ENCODE measurements around the gene ASB13. TPM values are rescaled to one million over a fixed set of nuclear protein-coding genes. Genes with fewer than 3 reads are reported as not detected.

ASB13 gene
- total RNA-seq, 1 experiment from 2014 or later = 13.8 TPM

DNA sequence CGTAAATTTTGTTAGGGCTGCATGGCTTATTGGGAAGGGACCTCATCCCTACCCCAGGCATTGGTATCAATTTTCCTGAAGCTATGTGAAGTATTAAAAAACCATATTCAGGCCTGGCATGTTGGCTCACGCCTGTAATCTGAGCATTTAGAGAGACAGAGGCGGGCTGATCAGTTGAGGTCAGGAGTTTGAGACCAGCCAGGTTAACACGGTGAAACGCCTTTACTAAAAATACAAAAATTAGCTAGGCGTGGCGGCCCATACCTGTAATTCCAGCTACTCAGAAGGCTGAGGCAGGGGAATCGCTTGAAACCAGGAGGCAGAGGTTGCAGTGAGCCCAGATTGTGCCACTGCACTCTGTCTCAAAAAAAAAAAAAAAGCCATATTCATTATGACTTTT is 25.4 kb upstream of the ASB13 start:
- Histone ChIP-seq H2AFZ (ENCODE audit: low read length) (no peak overlapping the region), H3K23ac (ENCODE audit: insufficient read length, low read depth, low read length) (no peak overlapping the region), H4K5ac (ENCODE audit: insufficient read length, low read depth, low read length) (no peak overlapping the region), H3K79me2 (ENCODE audit: insufficient read depth, low read length) (peaks cover 32% of the 10 kb centered on the region; the same call in 1 of the 2 replicates), H2AK5ac (ENCODE audit: insufficient read length, low read length) (no peak overlapping the region), H2BK12ac (ENCODE audit: insufficient read length, low read depth, low read length) (no peak overlapping the region), H4K20me1 (ENCODE audit: control insufficient read depth, insufficient read depth, insufficient read length) (no peaks in the 10 kb centered on the region), H3K4ac (ENCODE audit: low read depth, low read length) (no peak overlapping the region), H3K14ac (ENCODE audit: insufficient read depth, low read length) (no peak overlapping the region), H2BK15ac (ENCODE audit: low read depth, low read length) (no peak overlapping the region), H3K79me1 (ENCODE audit: insufficient read depth, low read depth, low read length, poor library complexity, severe bottlenecking) (peaks cover 2% of the 10 kb centered on the region), H3K27ac (ENCODE audit: insufficient read length, low read depth, low read length) (no peak overlapping the region), H2BK5ac (ENCODE audit: insufficient read length, low read length) (no peak overlapping the region), H3K9ac (ENCODE audit: extremely low read depth, insufficient read length, low read length) (no peak overlapping the region), H3K9me3 (ENCODE audit: control insufficient read depth, low read depth, low read length) (no peaks in the 10 kb centered on the region), H4K8ac (replicated peaks; ENCODE audit: insufficient read length, low read depth, low read length) (no peak overlapping the region), H3K4me2 (ENCODE audit: insufficient read depth, insufficient read length, low read length) (peak overlapping the region; percentile 68), H3K23me2 (ENCODE audit: insufficient read length, low read depth, low read length, poor library complexity, severe bottlenecking) (peaks cover 10% of the 10 kb centered on the region), H3T11ph (ENCODE audit: low read length) (no peak overlapping the region), H3K18ac (ENCODE audit: insufficient read length, low read depth, low read length) (no peak overlapping the region), H3K56ac (ENCODE audit: insufficient read length, low read depth, low read length) (no peak overlapping the region), H2BK20ac (ENCODE audit: low read depth, low read length, poor library complexity, severe bottlenecking) (no peak overlapping the region), H2BK120ac (ENCODE audit: low read depth, low read length, poor library complexity, severe bottlenecking) (no peak overlapping the region), H3K4me1 (ENCODE audit: insufficient read depth, low read length) (peaks cover 2% of the 10 kb centered on the region; the same call in 1 of the 2 replicates), H4K91ac (ENCODE audit: insufficient read length, low read depth, low read length) (no peak overlapping the region), H3K27me3 (ENCODE audit: insufficient read depth, low read length) (no peaks in the 10 kb centered on the region)
- Mint-ChIP-seq H3K27me3 (ENCODE audit: low read depth) (no peaks in the 10 kb centered on the region), H3K4me1 (peaks cover 30 to 32% of the 10 kb centered on the region in 2 experiments), H3K4me3 (peak overlapping the region; percentile 60 to 84), H3K9me3 (no peaks in the 10 kb centered on the region), H3K27ac (peak overlapping the region in 1 of 3 experiments; percentile 83; a peak in 1 of 7 replicates), H3K36me3 (ENCODE audit: insufficient read depth in 1 of 3, low read depth in 3 of 3) (peaks cover 0 to 2% (median 0%) of the 10 kb centered on the region in 3 experiments; a peak in 2 of 7 replicates)
- WGBS (ENCODE audit: extremely low coverage, insufficient read length, low lambda C conversion rate) = no CpG with 5 or more reads among the region's 8 CpGs
- TF ChIP-seq, protein P1, sequence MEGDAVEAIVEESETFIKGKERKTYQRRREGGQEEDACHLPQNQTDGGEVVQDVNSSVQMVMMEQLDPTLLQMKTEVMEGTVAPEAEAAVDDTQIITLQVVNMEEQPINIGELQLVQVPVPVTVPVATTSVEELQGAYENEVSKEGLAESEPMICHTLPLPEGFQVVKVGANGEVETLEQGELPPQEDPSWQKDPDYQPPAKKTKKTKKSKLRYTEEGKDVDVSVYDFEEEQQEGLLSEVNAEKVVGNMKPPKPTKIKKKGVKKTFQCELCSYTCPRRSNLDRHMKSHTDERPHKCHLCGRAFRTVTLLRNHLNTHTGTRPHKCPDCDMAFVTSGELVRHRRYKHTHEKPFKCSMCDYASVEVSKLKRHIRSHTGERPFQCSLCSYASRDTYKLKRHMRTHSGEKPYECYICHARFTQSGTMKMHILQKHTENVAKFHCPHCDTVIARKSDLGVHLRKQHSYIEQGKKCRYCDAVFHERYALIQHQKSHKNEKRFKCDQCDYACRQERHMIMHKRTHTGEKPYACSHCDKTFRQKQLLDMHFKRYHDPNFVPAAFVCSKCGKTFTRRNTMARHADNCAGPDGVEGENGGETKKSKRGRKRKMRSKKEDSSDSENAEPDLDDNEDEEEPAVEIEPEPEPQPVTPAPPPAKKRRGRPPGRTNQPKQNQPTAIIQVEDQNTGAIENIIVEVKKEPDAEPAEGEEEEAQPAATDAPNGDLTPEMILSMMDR (conservative IDR thresholded peaks at IDR 0.05) = no peak
- DNase-seq = no peak
